Trophoblast cell (in vitro differentiated cells and primary cell): ENCODE results near the gene INPP4A.

ENCODE experiments used
- DNase-seq, 2 donors: peaks; one replicate each; pipeline ENCODE4 v3.0.0-alpha.2; 2016
- H2AFZ ChIP-seq: 2 replicates; pipeline ENCODE4 v1.6.1; 2013; ENCODE audit warnings: low read length, moderate library complexity, mild to moderate bottlenecking; ENCODE audit not compliant: insufficient read depth, poor library complexity
- H2AK5ac ChIP-seq: 2 replicates; pipeline ENCODE4 v1.6.1; 2013; ENCODE audit warnings: mild to moderate bottlenecking, low read length
- H2BK120ac ChIP-seq: 2 replicates; pipeline ENCODE4 v1.6.1; 2013; ENCODE audit warnings: low read length, mild to moderate bottlenecking, moderate library complexity; ENCODE audit not compliant: insufficient read depth, poor library complexity
- H2BK12ac ChIP-seq: 2 replicates; pipeline ENCODE4 v1.6.1; 2013; ENCODE audit warnings: mild to moderate bottlenecking, low read length, moderate library complexity
- H2BK5ac ChIP-seq: 2 replicates; pipeline ENCODE4 v1.6.1; 2013; ENCODE audit warnings: low read length, low read depth, moderate library complexity, mild to moderate bottlenecking; ENCODE audit not compliant: poor library complexity
- H3K14ac ChIP-seq: 2 replicates; pipeline ENCODE4 v1.6.1; 2013; ENCODE audit warnings: mild to moderate bottlenecking, low read length
- H3K18ac ChIP-seq: 2 replicates; pipeline ENCODE4 v1.6.1; 2013; ENCODE audit warnings: mild to moderate bottlenecking, low read length
- H3K23ac ChIP-seq: 2 replicates; pipeline ENCODE4 v1.6.1; 2013; ENCODE audit warnings: low read length
- H3K27ac ChIP-seq: 2 replicates; pipeline ENCODE4 v1.5.1; 2013; ENCODE audit warnings: low read depth, mild to moderate bottlenecking, inconsistent platforms, low read length, moderate library complexity
- H3K27me3 ChIP-seq: 2 replicates; pipeline ENCODE4 v1.6.1; 2013; ENCODE audit warnings: inconsistent platforms, mild to moderate bottlenecking, low read length, moderate library complexity; ENCODE audit not compliant: insufficient read depth
- H3K36me3 ChIP-seq, 2 experiments: 1 replicate in 1 of 2; 2 replicates in 1 of 2; pipeline ENCODE4 v1.6.1; 2013; ENCODE audit warnings: low read length in 2 of 2, mild to moderate bottlenecking in 2 of 2, moderate library complexity in 1 of 2; ENCODE audit not compliant: insufficient read depth in 2 of 2, control insufficient read depth in 1 of 2
- H3K4ac ChIP-seq: 2 replicates; pipeline ENCODE4 v1.6.1; 2013; ENCODE audit warnings: low read depth, mild to moderate bottlenecking, low read length, moderate library complexity
- H3K4me1 ChIP-seq, 2 experiments: 1 replicate in 1 of 2; 2 replicates in 1 of 2; pipeline ENCODE4 v1.6.1; 2013; ENCODE audit warnings: low read length in 2 of 2, mild to moderate bottlenecking in 2 of 2, moderate library complexity in 1 of 2; ENCODE audit not compliant: insufficient read depth in 2 of 2, control insufficient read depth in 1 of 2
- H3K4me2 ChIP-seq: 2 replicates; pipeline ENCODE4 v1.6.1; 2013; ENCODE audit warnings: inconsistent platforms, mild to moderate bottlenecking, low read length, moderate library complexity
- H3K4me3 ChIP-seq: 2 replicates; pipeline ENCODE4 v1.5.1; 2013; ENCODE audit warnings: mild to moderate bottlenecking, low read depth, low read length, inconsistent platforms
- H3K79me1 ChIP-seq: one replicate; pipeline ENCODE4 v1.6.1; 2013; ENCODE audit warnings: low read length
- H3K79me2 ChIP-seq: 2 replicates; pipeline ENCODE4 v1.6.1; 2013; ENCODE audit warnings: low read length, mild to moderate bottlenecking; ENCODE audit not compliant: control insufficient read depth, insufficient read depth, poor library complexity
- H3K9ac ChIP-seq: 2 replicates; pipeline ENCODE4 v1.6.1; 2013; ENCODE audit warnings: mild to moderate bottlenecking, low read length
- H3K9me3 ChIP-seq: 2 replicates; pipeline ENCODE4 v1.6.1; 2013; ENCODE audit warnings: low read depth, mild to moderate bottlenecking, control low read depth, inconsistent platforms, low read length; ENCODE audit not compliant: insufficient read depth
- H4K12ac ChIP-seq: 2 replicates; pipeline ENCODE4 v1.6.1; 2013; ENCODE audit warnings: low read depth, mild to moderate bottlenecking, low read length, moderate library complexity
- H4K8ac ChIP-seq: 2 replicates; pipeline ENCODE4 v1.6.1; 2013; ENCODE audit warnings: low read depth, mild to moderate bottlenecking, low read length, moderate library complexity
- H4K91ac ChIP-seq: one replicate; pipeline ENCODE4 v1.6.1; 2013; ENCODE audit warnings: low read depth, mild to moderate bottlenecking, low read length, moderate library complexity
- WGBS: extraction: QIAGEN DNeasy Blood & Tissue Kit; methylation state at CpG from one replicate; pipeline ENCODE4 v1.1.7; 2013; ENCODE audit warnings: missing lambda C conversion rate; ENCODE audit not compliant: insufficient read length, insufficient coverage; ENCODE audit errors: extremely low coverage; 5-methylcytosine and 5-hydroxymethylcytosine counted together

Gene INPP4A

DNA sequence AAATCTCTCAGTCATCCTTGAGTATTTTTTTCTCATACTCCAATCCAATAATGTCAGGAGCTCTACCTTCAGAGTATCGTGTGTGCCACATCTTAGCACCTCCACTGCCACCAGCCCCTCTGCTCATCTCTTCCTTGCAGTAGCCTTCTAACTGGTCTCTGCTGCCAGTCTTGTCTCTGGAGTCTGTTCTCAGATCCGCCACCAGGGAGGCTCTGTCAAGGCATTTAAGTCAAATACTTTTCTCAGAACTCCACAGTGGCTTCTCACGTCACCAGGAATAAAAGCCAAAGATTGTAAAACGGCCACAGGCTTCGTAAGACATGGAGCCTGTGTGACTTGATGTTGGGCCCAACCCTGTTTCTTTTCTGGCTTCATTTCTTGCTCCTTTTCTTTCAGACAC, 170.8 kb downstream of the INPP4A start:
- WGBS, result no CpG with 5 or more reads among the region's 5 CpGs
- H2AK5ac ChIP-seq, result no peak overlapping the region
- peak; percentile 50 to 61 for DNase-seq
- no peak overlapping the region for H3K14ac ChIP-seq
- H3K4me1 ChIP-seq, result no peaks in the 10 kb centered on the region
- peaks cover 19 to 37% of the 10 kb centered on the region in 2 experiments for H3K36me3 ChIP-seq
- no peaks in the 10 kb centered on the region for H3K79me2 ChIP-seq
- H3K27ac ChIP-seq, result no peak overlapping the region
- H4K91ac ChIP-seq, result no peak overlapping the region
- no peaks in the 10 kb centered on the region for H3K27me3 ChIP-seq
- no peak overlapping the region for H3K4me3 ChIP-seq
- no peak overlapping the region for H3K18ac ChIP-seq
- H4K8ac ChIP-seq, result no peak overlapping the region
- H2BK12ac ChIP-seq, result no peak overlapping the region
- H3K9ac ChIP-seq, result no peak overlapping the region
- H4K12ac ChIP-seq, result no peak overlapping the region
- no peaks in the 10 kb centered on the region for H3K79me1 ChIP-seq
- H2AFZ ChIP-seq, result no peak overlapping the region
- H3K4ac ChIP-seq, result no peak overlapping the region
- H3K23ac ChIP-seq, result no peak overlapping the region
- H2BK120ac ChIP-seq, result no peak overlapping the region
- H2BK5ac ChIP-seq, result no peak overlapping the region
- H3K4me2 ChIP-seq, result no peak overlapping the region
- H3K9me3 ChIP-seq, result no peaks in the 10 kb centered on the region

DNA sequence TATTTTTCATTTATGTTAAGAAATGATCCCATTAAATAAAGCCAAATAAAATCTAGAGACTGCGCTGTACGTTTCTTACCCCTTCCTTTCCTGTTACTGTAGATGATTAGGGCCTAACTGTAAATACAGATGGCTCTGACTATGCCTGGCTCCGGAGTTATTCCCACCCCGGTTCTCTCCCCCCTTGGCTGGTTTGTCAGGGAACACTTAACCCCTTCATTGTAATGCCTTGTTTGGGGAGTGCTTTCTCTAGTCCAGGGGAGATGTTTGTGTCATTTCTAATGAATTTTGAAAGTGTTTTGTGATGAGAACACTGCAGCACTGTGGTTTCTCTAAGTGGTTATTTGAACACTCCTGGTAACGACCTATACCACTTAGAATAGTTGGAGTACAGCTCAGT, 172.5 kb downstream of the INPP4A start:
- Histone ChIP-seq H4K91ac (no peak overlapping the region), H2BK120ac (no peak overlapping the region), H3K23ac (no peak overlapping the region), H3K79me2 (no peaks in the 10 kb centered on the region), H3K27me3 (no peaks in the 10 kb centered on the region), H3K14ac (no peak overlapping the region), H3K4me1 (no peaks in the 10 kb centered on the region), H4K12ac (no peak overlapping the region), H3K18ac (no peak overlapping the region), H3K36me3 (peaks cover 15 to 33% of the 10 kb centered on the region in 2 experiments), H3K9ac (no peak overlapping the region), H3K9me3 (no peaks in the 10 kb centered on the region), H3K4me2 (no peak overlapping the region), H3K4ac (no peak overlapping the region), H2BK12ac (no peak overlapping the region), H2AK5ac (no peak overlapping the region), H3K27ac (no peak overlapping the region), H2AFZ (no peak overlapping the region), H2BK5ac (no peak overlapping the region), H3K4me3 (no peak overlapping the region), H4K8ac (no peak overlapping the region), H3K79me1 (no peaks in the 10 kb centered on the region)
- no CpG with 5 or more reads among the region's 5 CpGs for WGBS
- no peak for DNase-seq

DNA sequence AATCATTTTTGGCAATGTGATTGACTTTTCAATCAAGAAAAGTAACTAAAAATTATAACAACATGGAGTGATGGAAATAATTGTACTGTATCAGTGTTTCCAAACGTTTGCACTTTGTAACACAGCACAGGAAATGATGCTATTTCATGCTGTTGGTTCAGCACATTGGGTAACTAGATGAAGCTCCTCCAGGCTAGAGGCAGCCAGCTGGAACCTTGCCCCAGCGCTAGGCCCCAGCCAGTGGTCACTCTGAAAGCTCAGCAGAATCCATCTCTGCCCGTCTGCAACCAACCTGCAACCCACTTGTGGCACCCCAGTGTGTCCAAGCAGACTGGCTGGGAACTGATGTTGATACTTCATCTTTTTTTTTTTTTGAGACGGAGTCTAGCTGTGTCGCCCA, 179.0 kb downstream of the INPP4A start:
- Histone ChIP-seq H3K27me3 (no peaks in the 10 kb centered on the region), H2BK120ac (no peak overlapping the region), H2AK5ac (no peak overlapping the region), H3K4me1 (no peaks in the 10 kb centered on the region), H3K9me3 (no peaks in the 10 kb centered on the region), H3K27ac (no peak overlapping the region), H3K4ac (no peak overlapping the region), H3K79me1 (no peaks in the 10 kb centered on the region), H3K79me2 (no peaks in the 10 kb centered on the region), H2AFZ (no peak overlapping the region), H4K91ac (no peak overlapping the region), H2BK12ac (no peak overlapping the region), H4K8ac (no peak overlapping the region), H3K18ac (no peak overlapping the region), H3K4me2 (no peak overlapping the region), H3K4me3 (no peak overlapping the region), H3K23ac (no peak overlapping the region), H3K36me3 (peaks cover 0 to 1% of the 10 kb centered on the region in 2 experiments), H3K9ac (no peak overlapping the region), H2BK5ac (no peak overlapping the region), H3K14ac (no peak overlapping the region), H4K12ac (peak overlapping the region; percentile 54)
- no peak for DNase-seq
- WGBS, result no CpG with 5 or more reads among the region's 5 CpGs

DNA sequence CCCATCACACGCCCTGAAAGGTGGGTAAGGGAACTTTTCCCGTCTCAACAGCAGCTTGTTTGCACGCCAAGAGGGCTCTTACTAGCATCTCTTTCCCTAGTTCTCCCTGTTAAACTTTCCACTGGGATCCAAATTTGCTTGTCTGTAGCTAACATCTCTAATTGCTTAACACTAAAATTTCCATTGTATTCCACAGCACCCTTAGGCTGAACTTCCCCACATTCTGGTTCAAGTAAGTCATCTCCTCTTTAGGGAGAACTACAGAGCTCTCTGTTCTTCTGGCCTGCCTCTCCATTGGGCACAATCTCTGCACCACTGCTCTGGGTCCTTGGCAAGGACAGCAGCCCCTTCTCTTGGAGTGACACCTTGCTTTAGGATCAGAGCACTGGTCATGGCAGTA, 187.7 kb downstream of the INPP4A start:
- no peak overlapping the region for H4K91ac ChIP-seq
- no peak overlapping the region for H2AFZ ChIP-seq
- H3K18ac ChIP-seq, result no peak overlapping the region
- no peaks in the 10 kb centered on the region for H3K27me3 ChIP-seq
- H4K12ac ChIP-seq, result no peak overlapping the region
- H3K79me1 ChIP-seq, result no peaks in the 10 kb centered on the region
- H3K9me3 ChIP-seq, result no peaks in the 10 kb centered on the region
- no peak overlapping the region for H3K27ac ChIP-seq
- no peak overlapping the region for H3K4ac ChIP-seq
- no peak overlapping the region for H3K23ac ChIP-seq
- H3K4me3 ChIP-seq, result no peak overlapping the region
- H3K79me2 ChIP-seq, result no peaks in the 10 kb centered on the region
- H2AK5ac ChIP-seq, result no peak overlapping the region
- no peak overlapping the region for H4K8ac ChIP-seq
- H3K4me1 ChIP-seq, result peaks cover 2 to 8% of the 10 kb centered on the region in 2 experiments
- no peak overlapping the region for H3K14ac ChIP-seq
- H3K4me2 ChIP-seq, result no peak overlapping the region
- no peak overlapping the region for H2BK120ac ChIP-seq
- H3K36me3 ChIP-seq, result peaks cover 0 to 2% of the 10 kb centered on the region in 2 experiments
- no peak overlapping the region for H3K9ac ChIP-seq
- WGBS, result no CpG with 5 or more reads among the region's 3 CpGs
- peak; percentile 27 to 79 for DNase-seq
- no peak overlapping the region for H2BK12ac ChIP-seq
- H2BK5ac ChIP-seq, result no peak overlapping the region
